Measurements from ENCODE around the gene CLPSL2.

Gene CLPSL2

DNA sequence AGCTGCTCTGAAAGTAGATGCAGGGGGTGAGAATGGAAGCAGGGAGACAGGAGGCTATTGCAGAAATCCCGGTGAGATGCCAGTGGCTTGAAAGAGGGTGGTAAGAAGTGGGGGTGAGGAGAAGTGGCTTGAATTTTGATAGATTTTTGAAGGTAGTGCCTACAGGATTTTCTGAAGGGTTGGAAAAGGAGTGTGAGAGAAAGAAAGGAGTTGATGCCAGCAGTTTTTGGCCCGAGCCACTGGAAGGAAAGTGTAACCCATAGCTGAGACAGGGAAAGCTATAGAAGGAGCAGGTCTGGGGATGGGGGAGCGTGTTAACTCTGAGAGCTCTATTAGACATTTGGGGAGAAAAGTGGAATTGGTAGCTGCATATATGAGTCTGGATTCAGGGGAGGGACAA, 29.9 kb upstream of the CLPSL2 start:
- DNase-seq (ENCODE audit: low read depth in 2 of 2): no peak

DNA sequence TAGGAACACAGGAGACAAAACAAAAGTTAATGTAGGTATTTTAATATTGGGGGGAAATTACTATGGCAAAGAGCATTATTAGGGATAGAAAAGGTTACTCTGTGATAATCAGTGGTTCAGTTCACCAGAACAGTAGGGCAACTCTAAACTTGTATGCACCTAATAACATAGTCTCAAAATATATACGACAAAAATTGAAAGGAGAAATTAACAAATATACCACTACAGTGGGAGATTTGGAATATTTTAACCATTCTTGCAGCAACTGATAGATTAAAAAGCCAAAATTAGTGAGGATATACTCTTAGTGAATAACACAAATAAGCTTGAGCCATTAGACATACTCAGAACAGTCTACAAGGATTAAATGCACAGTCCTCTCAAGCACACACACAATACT, 28.5 kb upstream of the CLPSL2 start:
- no peak for DNase-seq (ENCODE audit: low read depth in 2 of 2)

DNA sequence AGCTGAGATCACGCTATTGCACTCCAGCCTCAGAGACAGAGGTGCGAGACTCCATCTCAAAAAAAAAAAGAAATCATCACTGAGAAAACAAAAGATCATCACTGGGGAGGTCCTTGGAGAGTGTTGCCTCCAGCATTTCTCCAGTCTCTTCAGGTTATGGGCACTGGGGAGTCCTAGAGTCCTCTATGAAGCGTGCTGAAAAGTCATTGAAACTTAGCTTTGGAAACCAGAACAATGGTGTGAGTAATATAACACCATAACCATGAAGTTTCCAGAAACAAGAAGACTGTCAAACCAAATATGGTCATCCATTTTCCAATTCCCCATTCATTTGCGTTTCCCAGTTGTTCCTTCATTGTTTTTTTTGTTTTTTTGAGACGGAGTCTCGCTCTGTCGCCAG, 25.8 kb upstream of the CLPSL2 start:
- no peak for DNase-seq (ENCODE audit: low read depth in 2 of 2)

DNA sequence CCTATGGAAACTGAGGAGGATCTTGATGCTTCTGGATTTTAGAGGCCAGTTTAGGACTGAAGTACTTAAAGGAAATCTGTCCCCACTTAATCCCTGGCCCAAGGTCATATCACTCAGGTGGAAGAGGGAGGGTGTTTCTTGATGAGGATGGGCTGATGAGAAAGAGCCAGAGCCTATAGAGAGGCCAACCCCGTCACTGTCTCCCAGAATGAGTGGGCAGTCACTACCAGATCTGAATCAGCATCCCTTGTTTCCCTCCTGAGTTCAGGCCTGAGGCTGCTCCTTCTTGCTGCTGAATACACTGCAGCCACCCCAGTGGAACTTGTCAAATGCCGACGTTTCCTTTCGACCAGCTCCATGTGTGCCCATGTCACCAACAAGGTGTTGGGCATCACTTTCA, 24.8 kb upstream of the CLPSL2 start:
- DNase-seq (ENCODE audit: low read depth in 2 of 2): peak in 1 of 2 donors; percentile 41

DNA sequence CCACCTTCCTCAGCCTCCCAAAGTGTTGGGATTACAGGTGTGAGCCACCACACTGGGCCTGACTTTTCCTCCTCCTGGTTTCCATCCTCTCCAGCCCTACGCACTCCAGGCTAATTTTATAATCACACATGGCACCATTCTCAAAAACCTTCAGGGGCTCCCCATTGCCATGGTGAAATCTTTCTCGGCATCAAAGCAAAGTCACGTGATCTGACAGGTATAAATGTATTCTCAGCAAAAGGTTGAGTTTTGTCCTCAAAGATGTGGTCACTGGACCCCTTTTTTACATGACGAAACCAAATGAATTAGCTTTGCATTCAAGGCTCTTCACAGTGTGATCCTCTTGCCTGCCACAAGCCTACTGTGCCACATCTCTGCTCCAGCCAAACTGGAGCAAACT, 24.1 kb upstream of the CLPSL2 start:
- DNase-seq (ENCODE audit: low read depth in 2 of 2): no peak

DNA sequence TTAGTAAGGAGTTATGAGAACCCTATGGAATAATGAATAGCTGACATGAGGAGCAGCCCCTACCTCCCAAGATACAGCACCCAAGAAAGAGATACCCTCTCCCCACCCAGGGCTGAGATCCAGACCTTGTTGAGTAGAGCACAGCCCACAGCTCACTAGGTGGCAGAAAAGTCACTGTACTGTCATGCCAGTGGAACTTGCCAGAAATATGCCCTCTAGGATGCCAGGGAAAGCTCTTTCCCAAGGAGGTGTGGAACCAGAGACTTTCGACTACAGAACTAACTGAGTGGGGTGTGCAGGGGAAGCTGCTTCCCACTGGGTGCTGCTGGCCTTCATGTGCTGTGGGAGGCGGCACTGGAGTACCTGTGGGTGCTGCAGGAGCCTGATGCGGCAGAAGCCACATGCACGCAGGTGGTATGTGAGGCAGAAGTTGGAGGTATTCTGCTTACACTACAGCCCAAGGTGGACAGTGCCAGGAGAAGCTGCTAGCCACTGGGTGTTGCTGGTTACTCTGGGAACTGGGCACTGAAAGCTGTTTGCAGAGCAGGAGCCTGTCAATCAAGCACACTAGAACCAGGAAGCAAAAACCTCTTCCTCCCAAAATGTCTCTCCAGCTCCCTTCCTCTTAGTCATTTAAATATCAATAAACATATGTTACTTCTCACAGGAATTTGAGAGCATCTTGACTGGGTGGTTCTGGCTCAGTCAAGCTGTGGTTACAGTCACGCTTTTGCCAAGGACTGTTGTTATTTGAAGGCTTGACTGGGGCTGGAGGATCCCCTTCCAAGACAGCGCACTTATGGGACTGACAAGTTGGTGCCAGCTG, 21.7 kb upstream of the CLPSL2 start:
- DNase-seq (ENCODE audit: low read depth in 2 of 2): no peak

DNA sequence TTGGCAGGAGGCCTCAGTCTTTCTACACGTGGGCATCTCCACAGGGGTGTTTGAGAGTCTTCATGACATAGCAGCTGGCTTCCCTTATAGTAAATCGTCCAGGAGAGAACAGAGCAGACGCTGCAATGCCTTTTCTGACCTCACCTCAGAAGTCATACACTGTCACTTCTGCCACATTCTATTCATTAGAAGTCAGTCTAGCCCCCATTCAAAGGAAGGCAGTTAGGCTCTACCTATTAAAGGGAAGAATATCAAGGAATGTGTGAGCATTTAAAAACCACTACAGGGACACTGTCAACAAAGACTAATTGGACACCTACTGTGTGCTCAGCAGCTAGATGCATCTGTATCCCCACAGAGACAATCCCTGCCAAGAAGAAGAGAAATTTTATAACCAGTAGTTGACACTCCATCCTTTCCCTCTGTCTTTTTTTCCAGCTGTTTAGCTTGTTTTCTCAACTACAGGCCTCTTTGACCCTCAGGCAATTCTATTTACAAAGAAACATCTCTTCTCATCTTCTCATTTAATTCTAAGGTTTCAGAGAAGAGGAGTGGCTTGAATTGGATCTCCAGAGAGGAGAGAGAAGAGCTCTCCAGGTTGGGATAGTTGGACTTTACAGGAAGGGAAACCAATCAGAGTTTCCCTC, 21.0 kb upstream of the CLPSL2 start:
- no peak for DNase-seq (ENCODE audit: low read depth in 2 of 2)

DNA sequence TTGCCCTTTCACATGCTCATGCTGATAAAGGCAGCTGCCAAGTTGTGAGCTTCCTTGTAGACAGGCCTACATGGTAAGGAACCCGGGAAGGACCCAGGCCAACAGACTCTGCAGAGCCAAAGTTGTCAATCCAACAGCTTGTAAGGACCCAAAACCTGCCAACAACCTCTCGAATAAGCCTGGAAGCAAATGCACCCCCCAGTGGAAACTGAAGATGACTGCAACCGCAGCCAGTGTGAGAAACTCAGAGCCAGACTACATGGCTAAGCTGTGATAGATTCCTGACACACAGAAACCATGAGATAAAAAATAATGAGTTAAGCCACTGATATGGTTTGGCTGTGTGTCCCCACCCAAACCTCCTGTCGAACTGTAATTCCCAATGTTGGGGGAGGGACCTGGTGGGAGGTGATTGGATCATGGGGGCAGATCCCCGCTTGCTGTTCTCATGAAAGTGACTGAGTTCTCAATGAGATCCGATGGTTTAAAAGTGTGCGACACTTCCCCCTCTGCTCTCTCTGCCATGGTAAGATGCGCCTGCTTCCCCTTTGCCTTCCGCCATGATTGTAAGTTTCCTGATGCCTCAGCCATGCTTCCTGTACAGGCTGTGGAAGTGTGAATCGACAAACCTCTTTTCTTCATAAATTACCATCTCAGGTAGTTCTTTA, 18.8 kb upstream of the CLPSL2 start:
- no peak for DNase-seq (ENCODE audit: low read depth in 2 of 2)

DNA sequence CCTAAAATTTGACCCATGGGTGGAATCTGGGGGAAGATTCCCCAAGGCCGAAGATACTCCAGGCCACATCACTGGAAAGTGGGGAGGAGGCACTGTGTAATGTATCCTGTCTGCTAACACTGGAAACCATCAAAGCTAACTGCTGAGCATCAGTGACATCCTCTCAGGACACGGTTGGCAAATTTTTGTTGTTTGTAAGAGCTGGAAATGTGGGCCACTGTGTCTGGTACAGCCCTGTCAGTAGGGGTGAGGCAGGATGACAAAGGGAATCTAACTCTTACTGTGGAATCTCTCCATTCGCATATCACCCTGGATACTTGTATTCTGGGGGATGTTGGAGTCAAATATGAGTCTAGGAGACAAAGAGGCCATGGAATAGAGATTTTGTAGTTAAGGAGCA, 17.0 kb upstream of the CLPSL2 start:
- no peak for DNase-seq (ENCODE audit: low read depth in 2 of 2)

DNA sequence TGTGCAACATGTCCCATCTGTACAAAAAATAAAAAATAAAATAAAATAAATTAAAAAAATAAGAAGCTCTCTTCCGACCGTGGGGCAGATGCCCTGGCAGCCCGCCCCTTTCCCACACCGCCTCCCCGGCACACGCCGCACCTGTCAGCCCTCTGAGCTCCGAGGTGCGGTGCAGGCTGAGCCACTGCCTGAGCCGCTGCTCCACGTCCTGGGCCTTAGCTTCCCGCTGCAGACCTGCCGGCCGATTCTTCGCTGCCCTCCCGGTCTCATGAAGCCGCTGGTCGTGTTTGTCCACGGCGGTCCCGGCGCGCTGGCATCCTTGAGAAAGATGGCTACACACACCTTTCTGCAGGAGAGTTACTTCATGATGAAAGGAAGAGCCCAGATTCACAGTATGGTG, 10.7 kb upstream of the CLPSL2 start:
- DNase-seq (ENCODE audit: low read depth in 2 of 2): no peak

DNA sequence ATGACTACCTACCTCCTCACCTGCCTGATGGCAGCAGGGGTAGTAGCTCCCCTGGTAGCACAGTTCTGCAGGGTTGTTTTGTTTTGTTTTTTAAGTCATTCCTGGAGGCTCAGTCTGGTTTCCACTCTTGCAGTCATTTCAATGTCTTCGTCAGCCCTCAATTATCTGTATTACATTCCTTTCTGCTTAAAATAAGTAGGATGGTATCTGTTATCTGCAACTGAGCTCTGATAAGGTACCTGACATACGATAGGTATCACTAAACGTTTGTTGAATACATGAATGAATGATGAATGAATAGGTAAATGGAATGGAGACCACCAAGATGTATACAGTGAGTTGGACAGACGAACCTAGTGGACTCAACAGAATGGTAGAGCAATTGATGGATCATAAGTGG, 7.2 kb upstream of the CLPSL2 start:
- no peak for DNase-seq (ENCODE audit: low read depth in 2 of 2)

DNA sequence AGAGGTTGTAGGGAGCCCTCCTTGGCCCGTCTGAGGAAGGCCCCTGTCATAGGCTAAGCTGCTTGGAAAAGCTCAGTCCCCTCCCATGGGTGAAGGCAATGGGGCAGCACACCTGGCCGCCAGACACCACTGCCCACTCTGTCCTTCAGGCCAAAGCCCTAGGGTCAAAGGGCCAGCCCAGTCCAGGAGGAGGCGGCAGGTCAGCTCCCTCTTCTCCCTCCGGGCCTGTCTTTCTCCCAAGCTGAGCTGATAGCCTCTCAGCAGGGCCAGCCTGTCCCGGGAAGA, 5.1 kb upstream of the CLPSL2 start:
- DNase-seq (ENCODE audit: low read depth in 2 of 2): no peak

DNA sequence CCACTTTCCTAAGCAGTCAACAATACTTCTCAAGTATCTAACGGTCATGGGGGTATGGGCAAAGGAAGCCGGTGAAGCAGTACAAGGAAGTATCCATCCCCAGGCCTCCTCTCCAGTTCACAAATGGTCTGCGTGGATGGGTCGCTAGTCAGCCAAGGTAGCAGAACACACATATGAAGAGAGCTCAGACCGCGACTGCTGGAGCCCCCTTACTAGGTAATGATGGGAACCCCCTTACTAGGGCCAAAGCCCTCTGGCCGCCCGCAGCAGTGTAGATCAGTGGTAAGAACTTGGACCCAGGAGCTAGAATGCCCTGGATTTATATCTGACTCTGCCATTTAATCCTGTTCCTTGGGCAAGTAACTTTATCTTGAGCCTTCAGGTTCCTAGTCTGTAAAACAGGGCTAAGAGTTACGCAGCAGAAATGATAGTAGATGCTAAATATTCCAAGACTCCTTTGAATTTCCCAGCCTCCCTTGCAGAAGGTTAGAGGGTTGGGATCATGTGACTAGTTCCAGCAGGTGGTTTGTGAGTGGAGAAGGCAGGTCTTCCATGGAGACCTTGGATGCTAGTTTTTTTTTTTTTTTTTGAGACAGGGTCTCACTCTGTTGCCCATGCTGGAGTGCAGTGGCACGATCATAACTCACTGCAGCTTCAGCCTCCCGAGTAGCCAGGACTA, 2.1 kb upstream of the CLPSL2 start:
- DNase-seq (ENCODE audit: low read depth in 2 of 2): no peak

DNA sequence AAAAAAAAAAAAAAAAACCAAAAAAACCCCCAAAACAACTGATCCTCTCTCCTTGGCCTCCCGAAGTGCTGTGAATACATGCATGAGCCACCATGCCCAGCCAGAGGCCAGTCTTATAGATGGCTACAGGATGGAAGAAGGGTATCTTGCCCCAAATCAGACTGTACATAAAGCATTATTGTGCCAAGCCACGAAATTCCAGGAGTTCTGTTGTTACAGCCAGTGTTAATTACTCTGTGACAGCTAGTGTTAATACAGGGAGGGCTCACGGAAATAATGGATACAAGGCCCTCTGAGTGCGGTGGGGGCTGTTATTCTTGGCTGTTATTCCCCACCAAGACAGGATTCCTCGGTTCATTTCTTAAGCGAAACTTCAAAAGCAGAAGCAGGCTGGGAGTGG, 1.4 kb upstream of the CLPSL2 start:
- no peak for DNase-seq (ENCODE audit: low read depth in 2 of 2)

DNA sequence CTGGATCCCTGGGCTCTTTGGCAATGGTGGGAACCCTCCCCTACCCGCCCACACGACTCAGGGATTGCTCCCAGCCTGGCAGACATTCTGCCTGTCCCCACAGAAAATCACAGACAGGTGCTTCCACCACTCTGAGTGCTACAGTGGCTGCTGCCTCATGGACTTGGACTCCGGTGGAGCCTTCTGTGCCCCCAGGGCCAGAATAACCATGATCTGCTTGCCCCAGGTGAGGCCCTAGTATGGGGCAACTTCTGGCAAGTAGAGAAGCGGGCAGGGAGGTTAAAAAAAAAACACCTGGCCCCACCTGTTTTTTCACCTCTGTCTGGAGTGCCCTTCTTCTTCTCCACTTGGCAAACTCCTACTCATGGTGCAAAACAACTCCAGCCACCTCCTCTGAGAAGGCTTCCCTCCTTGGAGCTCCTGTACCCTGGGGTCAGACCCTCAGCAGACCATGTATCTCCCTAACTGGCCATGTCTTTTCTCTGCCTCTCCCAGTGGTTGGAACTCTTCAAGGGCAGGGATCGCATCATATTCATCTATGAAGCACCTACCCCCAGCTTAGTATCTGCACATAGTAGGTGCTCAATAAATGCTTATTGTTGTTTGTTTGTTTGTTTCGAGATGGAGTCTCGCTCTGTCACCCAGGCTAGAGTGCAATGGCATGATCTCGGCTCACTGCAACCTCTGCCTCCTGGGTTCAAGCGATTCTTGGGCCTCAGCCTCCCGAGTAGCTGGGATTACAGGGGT, 1.1 kb downstream of the CLPSL2 start:
- no peak for DNase-seq (ENCODE audit: low read depth in 2 of 2)

DNA sequence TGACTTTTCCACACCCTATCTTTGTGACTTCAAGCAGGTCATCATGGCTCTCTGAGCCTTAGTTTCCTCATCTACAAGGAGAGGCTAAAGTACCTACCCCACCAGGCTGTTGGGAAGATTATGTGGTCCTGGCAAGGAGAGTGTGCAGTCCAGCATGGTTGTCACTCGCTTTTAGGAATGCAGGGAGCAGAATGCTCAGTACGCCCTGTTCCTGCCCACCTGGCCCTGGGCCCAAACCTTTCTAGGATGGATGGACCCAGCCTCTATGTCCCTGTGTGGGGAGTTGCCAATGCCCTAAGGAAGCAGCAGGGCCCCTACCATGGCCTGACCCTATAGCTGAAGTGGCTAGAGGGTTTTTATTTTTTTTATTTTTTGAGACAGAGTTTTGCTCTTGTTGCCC, 2.0 kb downstream of the CLPSL2 start:
- no peak for DNase-seq (ENCODE audit: low read depth in 2 of 2)

DNA sequence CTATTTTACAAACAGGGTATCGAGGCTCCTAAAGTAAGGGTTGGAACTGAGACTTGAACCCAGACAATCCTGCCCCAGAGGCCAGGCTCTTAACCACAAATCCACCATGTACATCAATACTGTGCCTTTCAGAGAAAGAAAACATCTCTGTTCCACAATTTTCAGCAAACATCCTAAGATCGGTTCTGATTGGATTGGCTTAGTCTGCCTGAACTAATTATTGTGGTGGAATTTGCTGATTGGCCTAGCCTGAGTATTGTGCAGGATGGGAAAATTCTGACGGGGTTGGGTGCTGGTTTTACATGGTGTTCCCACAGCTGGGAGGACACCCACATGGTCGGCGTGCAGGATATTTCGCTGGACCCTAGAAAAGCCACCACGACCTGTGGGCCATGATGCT, 4.3 kb downstream of the CLPSL2 start, which contains the start of gene CLPSL1:
Gene CLPSL1 (plus strand): TSS at position 301 of the 400 bp plus-strand sequence. CDS start 92 bp downstream, at position 393.
- no peak for DNase-seq (ENCODE audit: low read depth in 2 of 2)

DNA sequence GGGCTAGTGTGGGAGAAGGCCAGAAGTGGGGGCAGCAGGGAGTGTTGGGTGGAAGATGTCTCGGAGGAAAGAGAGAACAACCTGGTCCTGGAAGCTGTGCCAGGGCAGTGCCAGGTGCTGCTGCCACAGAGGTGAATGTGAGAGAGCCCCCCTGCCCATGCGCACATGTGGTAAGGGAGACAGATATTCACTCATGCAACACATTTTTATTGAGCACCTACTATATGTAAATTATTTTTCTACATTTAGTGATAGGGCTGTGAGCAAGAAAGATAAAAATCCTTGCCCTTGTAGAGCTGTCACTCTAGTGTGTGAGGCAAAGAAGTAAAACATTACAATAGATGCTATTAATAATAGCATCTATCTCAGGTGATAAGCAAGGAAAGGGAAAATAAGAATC, 4.9 kb downstream of the CLPSL2 start:
- no peak for DNase-seq (ENCODE audit: low read depth in 2 of 2)

DNA sequence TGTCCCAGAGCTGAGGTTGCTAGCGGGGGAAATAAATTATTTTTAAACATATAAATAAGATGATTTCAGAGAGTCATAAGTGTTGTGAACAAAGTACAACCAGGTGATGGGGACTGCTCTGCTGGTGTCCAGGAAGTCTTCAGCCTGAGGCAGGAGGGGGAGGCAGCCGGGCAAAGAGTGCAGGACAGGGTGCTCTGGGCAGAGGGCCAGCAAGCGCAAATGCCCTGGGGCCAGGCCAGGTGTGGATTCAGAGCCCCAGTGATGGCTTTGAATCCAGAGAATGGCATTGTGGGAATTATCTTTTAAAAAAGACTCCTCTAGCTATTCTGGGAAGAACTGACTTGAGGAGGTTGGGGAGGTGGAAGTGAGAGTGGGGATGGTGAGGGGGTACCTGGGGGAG, 6.0 kb downstream of the CLPSL2 start:
- DNase-seq (ENCODE audit: low read depth in 2 of 2): no peak

DNA sequence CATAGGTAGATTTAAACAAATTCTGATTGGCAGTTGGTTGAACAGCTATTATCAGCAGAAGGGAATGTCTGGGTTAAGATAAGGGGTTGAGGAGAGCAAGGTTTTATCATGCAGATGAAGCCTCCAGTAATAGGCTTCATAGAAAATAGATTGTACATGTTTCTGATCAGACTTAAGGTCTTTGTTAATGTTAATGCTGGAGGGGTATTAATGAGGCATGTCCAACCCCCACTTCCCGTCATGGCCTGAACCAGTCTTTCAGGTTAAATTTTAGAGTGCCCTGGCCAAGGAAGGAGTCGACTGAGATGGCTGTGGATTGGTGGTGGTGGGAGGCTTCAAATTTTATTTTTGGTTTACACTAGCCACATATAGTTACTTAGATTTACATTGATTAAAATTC, 7.8 kb downstream of the CLPSL2 start:
- DNase-seq (ENCODE audit: low read depth in 2 of 2): no peak

DNA sequence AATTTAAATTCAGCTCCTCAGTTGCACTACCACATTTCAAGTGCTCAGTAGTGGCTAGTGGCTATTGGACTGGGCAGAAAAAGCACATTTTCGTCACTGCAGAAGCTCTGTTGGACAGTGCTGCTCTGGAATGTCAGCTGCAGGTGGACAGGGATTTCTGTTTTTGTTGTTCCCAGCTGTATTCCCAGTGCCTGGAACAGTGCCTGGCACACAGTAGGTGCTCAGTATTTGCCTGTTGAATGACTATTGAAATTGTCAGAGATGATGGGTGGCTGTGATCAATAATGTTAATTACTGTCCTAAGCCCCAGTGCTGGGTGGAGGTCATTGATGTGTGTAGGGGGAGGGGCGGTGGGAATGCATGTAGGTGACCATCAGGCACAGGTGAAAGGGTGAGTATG, 9.9 kb downstream of the CLPSL2 start:
- no peak for DNase-seq (ENCODE audit: low read depth in 2 of 2)

DNA sequence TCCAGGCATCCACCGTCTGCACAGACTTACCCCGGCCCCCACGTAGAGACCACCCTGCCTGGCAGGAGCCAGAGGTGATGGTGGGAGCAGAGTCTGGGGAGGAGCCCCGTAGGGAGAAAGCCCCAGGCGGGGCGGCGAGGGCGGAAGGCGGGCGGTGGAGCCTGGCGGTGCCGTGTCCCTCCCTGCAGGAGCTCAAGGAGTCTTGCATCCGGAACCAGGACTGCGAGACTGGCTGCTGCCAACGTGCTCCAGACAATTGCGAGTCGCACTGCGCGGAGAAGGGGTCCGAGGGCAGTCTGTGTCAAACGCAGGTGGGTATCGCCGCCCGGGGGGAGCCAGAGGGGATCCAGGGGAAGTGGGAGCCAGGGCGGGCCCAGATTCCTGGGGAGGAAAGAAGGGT, 10.4 kb downstream of the CLPSL2 start:
- DNase-seq (ENCODE audit: low read depth in 2 of 2): no peak
